NCI-H2029 treated with DMSO at 0.1 percent for 48 hours (cell line): ENCODE data around the gene FMR1NB.
A peak's percentile ranks its signal among the peaks of the same experiment; 100 is the strongest.

ENCODE experiments used
- DNase-seq: peaks from one replicate; lab custom pipeline; 2025; lab: John Stamatoyannopoulos, UW

The FMR1NB gene, protein sequence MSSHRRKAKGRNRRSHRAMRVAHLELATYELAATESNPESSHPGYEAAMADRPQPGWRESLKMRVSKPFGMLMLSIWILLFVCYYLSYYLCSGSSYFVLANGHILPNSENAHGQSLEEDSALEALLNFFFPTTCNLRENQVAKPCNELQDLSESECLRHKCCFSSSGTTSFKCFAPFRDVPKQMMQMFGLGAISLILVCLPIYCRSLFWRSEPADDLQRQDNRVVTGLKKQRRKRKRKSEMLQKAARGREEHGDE

DNA sequence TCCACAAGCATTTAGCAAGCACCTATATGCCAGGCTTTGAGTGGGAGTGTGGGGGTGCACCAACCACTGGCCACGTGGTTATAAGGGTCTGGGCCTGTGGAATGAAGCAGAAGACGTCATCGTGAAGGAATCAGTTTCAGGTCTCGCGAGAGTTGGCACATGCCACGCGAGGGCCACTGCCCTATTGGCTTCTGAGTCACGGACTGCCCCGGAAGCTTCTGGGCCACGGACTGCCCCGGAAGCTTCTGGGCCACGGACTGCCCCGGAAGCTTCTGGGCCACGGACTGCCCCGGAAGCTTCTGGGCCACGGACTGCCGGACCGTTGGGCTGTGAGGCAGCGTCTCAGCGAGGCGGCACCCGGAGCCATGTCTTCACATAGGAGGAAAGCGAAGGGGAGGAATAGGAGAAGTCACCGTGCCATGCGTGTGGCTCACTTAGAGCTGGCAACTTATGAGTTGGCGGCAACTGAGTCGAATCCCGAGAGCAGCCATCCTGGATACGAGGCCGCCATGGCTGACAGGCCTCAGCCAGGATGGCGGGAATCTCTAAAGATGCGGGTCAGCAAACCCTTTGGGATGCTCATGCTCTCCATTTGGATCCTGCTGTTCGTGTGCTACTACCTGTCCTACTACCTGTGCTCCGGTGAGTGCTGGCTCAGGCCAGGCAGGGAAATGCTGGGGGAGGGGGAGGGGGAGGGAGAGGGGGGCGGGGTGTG is at the start of gene FMR1NB:
Gene FMR1NB, plus strand, starts transcription at position 300 of the 715 bp plus-strand sequence. Its CDS starts 66 bp downstream, at position 366.
- no peak for DNase-seq

DNA sequence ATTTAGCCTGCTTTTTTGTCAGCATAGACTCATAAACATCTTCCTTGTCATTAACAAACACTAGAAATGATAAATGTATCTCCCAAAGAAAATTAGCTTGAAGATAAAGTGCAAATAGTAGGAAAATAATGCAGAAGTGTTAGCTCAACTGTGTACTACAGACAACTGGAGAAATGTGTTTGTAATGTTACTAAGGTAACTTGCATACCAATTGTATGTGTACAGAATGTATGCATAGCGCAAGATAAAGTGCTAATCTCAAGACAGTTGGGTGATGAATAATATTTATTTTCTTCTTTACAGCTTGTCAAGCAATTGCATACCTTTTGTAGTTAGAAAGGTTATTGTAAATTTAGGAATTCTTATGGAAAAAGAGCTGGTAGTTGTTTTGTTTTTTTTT is 47.3 kb upstream of the FMR1NB start:
- no peak for DNase-seq

DNA sequence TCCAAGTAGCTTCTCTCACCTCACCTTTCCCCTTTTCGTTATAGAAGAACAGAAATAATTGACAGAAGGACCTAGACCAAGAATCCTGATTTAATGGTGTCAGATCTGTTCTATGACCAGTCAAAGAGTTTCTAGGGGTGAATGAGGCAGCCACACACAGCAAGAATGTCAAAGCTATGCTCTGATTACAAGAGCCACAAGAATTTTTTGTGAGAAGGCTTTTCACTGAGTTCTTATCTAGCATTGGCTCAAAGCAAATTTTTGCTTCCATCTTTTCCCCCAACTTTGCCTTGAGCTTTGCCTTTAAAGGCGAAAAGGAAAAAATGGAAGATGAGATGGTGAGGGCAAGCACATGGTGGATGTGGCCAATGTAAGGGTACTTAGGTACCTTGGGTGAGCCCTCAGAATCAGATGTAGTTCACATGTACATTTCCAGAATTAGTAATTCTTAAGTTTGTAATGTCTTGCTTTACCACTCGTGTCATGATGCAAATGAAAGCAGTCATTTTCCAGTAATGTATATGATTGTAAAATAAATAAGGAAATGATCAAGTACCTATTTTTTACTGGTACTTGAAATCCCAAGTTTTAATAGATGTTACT is 45.9 kb upstream of the FMR1NB start:
- no peak for DNase-seq

DNA sequence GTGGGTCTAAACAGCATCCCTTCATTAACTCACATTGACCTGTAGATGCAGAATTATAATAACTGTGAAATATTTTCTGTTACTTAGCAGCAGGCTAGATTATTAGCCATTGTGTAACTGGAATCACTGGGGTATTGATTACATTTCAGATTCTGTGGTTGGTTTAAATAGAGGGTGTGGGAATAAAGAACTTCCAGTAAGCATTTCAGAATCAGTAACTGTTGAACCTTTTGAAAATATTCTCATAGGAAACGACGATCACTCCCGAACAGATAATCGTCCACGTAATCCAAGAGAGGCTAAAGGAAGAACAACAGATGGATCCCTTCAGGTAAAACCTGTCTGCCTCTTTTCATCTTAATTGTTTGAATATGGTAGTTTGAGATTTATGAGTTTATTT is 35.9 kb upstream of the FMR1NB start:
- DNase-seq = no peak

DNA sequence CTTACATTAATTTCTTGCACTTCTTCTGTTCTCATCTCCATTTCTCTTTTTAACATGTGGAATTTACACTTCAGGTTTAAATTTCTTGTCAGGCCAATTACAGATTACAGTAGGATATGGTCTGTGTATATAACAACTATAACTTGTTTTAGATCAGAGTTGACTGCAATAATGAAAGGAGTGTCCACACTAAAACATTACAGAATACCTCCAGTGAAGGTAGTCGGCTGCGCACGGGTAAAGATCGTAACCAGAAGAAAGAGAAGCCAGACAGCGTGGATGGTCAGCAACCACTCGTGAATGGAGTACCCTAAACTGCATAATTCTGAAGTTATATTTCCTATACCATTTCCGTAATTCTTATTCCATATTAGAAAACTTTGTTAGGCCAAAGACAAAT is 32.6 kb upstream of the FMR1NB start:
- DNase-seq = no peak

DNA sequence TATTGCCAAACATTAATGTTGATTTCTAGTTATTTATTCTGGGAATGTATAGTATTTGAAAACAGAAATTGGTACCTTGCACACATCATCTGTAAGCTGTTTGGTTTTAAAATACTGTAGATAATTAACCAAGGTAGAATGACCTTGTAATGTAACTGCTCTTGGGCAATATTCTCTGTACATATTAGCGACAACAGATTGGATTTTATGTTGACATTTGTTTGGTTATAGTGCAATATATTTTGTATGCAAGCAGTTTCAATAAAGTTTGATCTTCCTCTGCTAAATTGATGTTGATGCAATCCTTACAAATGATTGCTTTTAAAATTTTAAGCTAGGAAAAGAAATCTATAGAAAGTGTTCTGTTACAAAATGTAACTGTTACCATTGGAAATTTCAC is 30.8 kb upstream of the FMR1NB start:
- no peak for DNase-seq

DNA sequence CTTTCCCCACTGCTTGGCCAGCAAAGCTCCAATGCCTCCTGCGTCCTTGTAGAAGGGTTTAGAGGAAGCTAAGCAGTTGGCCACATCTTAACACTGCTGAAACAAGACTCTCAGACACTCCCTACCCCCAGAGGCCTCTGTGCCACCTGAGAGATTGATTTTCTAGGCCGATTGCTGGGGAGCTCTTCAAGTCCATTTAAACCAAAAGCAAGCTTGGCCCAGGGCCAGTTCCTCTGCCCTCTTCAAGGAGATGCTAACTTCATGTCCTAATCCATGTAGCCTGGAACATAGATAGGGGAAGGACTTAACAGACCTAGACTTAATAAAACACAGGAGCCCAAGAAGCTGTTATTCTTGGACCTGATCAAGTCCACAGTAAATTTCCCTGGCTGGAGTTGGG is 27.2 kb upstream of the FMR1NB start:
- DNase-seq = no peak

DNA sequence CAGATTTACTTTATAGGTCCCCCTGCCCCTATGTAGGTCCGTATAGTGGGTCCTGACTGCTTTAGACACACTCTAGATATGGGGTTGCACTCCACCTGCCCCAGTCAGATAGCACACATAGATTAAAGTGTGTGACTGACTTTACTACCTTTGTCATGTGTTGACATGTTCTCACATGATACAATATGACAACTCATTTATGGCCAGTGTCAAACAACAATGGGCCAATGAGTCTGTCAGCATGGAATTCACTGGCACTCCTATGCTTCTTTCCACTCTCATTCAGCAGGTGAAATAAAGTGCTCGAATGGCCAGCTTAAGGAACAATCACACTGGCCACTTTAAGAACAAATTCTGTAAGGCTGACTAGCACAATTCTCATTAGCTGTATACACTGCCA is 23.8 kb upstream of the FMR1NB start:
- no peak for DNase-seq

DNA sequence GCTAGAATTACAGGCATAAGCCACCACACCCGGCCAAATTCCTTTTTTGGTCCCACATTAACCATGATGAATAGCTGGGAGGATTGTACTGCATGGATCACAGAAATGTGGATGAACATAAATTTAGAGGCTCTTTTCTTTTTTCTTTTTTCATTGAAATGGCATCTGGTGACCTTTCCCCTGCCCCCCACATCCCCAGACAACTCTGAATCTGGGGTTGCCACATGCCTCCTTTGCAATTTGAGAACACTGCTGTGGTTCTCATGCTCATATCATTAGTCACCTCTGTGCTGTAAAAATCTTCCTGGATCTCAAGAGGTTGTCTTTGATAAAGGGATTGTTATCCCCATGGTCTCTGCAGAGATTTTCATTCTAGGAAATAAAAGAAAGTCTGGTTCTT is 22.8 kb upstream of the FMR1NB start:
- no peak for DNase-seq

DNA sequence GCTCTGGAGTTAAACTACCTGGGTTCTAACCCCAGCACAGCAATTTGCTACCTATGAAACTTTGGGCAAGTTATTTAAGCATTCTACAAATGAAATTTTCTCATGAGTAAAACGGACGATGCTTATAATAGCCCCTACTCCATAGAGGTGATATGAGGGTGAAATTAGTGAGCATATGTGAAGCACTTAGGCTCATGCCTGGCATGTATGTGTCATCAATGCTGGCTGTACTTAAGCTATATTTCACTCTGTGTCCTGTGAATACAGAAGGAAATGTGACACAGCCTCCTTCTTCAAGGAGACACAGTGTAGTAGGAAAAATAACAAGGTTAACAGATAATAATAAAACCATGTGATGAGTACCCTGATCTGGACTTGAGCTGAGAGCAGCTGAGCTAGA is 20.4 kb upstream of the FMR1NB start:
- DNase-seq = no peak

DNA sequence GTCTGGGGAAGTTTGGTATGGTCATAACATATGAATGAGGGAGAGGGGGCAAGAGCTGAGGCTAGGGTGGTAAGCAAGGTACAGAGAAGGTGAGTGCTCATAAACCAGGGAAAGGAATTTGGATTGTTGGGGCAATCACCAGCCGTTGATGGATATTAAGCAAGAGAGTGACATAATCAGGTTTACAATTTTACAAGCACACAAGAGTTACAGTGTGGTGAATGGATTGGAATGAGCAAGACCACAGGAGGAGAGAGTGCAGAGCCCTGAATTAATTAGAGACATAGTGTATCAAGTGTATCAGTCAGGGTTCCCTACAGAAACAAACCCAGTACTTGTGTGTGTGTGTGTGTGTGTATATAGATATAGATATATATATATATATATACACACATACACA is 18.7 kb upstream of the FMR1NB start:
- DNase-seq = no peak

DNA sequence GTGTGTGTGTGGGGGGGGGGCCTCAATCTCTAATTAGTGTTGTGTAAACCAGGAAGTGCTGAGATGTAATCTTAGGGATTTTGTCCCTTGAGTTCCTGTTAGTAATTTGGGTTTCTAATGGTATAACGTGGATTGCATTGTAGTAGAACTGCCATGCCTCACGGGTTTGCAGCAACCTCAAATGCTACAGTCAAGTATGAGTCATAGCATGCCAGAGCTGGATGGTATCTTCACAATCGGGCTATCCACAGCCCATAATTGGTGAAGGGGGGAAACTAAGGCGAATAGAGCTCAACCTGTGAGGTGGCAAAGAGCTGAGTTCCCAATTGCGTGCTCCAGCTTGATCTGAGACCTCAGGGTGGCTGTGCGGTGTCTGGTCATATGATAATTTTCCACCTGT is 2.2 kb upstream of the FMR1NB start:
- no peak for DNase-seq

DNA sequence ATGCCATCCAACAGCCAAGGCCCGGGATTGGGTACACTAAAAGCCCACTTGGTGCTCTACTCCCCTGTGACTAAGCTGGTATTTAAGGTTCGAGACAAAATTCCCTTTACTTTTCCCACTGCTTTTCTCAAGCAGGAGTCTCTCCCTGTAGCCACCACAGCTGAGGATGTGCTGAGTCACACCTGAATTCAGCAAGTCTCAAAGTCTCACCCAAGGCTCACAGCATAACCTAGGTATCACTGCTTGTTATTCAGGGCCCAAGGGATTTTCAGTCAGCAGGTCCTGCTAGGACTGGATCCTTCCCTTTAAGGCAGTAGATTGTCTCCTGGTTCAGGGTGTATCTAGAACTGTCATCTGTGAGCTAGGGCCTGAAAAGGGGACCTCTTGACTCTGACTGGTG is 39.2 kb downstream of the FMR1NB start:
- no peak for DNase-seq

DNA sequence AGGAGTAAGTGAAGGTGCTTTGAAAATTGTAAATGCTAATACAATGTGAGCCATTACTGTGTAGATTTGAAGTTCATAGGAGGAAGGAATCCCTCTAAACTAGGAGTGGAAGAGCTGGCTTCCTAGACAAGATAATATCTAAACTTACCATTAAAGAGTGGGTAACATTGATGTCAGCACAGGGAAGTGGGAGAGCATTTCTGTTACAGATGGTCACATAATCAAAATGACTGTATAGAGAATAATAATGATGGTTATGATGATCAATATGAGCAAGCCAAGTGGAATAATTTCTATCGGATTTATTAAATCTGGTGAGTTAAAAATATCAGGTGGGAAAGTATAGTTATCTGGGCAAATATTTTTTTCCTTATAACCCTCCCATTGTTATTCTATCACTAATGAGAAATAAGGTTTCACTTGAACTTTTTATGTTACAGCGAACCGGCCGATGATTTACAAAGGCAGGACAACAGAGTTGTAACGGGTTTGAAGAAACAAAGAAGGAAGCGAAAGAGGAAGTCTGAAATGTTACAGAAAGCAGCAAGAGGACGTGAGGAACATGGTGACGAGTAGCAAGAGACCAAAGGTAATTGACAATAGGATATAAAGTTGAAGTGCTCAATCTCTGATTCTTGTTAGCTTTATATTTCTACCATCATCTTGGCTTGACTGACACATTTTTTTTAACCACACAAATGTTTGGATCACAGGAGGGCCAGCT is 43.5 kb downstream of the FMR1NB start:
- no peak for DNase-seq

DNA sequence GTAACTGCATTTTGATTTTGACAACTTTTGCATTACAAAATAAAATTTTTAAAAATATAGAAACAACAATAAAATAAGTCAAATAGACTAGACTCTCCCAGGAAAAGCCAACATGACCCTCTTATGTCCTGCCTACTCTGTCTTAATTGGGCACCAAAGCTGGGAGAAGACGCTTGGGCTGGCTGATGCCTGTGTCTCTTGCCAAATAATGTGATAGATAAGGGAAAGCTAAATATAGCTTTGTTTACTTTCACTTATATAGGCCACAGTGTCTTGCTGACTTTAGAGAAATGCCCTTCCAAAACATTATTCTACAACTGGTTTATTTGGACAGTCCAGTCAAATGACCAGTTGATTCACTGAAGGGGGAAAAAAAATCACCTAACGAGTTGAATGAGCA is 54.2 kb downstream of the FMR1NB start:
- no peak for DNase-seq

DNA sequence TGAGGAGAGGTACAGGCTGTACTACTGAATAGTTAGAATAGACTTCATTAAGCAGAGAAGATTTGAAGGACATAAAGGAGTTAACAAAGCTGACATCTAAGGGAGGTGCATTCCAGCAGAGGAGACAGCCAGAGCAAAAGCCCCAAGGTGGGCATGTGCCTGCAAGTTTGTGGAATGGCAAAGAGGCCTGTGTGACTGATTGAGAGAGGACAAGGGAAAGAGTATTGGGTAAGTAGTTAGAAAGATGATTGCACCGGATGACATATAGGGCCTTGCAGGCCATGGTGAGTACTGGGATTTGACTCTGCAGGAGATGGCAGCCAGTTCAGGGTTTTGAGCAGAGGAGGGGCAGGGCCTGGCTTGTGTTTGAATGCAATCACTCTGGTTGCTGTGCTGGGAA is 55.9 kb downstream of the FMR1NB start:
- DNase-seq = no peak

DNA sequence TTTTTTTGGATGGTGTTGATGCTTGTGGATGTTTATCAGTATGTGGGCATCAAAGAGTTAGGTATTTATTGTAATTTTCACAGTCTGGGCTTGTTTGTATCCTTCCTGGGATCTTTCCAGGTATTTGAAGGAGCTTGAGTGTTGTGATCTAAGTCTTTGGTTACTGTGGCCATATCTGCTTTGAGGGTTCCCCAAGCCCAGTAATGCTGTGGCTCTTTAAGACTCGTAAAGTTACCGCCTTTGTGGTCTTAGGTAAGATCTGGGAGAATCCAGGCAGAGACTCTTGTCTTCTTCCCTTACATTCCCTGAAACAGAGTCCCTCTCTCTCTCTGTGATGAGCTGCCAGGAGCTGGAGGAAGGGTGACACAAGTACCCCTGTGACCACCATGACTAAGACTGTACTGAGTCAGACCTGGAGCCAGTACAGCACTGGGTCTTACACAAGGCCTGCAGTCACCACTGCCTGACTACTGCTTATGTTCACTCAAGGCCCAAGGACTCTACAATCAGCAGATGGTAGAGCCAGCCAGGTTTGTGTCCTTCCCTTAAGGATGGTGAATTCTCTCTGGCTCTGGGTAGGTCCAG is 62.2 kb downstream of the FMR1NB start:
- DNase-seq = no peak

DNA sequence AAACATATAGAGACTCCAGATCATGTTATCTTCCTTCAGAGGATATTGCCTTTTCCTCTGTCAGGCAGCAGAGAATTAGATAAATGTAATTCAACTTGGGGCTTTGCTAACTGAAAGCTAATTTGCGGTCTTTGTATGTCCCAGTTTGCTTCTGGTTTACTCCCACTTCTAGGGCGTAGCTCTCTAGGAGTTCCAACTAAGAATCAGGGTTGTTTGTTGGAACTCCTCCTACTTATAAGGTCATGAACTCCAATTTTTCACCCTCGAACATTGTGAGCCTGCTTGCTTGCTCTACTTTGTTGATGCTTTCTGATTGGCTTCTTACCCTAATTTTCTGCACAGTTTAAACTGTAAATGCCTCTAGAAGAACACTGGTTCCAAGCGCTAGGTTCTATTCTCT is 66.1 kb downstream of the FMR1NB start:
- no peak for DNase-seq

DNA sequence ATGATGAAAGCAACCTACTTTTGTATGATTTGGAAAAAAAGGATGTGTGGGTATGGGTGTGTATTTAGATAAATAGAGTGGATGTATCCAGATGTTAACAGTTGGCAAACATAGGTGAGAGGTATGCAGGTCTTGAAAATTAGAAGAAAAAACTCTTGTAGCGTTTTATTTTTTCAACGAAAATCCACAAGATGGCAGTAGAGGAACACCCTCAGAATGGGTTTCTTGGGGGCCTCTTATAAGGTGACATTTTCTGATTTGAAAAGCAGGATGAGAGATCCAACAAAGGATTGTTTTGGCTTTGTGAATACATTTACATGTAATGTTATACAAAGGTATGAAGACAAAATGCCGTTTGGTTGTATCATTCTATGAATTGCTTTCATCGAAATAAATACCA is 68.3 kb downstream of the FMR1NB start:
- peak; percentile 12 for DNase-seq

DNA sequence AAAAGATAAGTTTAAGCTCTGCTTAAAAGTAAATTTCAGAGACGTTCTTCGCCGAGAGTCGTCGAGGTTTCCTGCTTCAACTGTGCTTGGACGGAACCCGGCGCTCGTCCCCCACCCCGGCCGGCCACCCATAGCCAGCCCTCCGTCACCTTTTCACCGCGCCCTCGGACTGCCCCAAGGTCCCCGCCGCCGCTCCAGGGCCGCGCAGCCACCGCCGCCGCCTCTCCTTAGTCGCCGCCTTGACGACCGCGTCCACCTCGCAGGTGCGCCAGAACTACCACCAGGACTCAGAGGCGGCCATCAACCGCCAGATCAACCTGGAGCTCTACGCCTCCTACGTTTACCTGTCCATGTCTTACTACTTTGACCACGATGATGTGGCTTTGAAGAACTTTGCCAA is 70.8 kb downstream of the FMR1NB start:
- no peak for DNase-seq

DNA sequence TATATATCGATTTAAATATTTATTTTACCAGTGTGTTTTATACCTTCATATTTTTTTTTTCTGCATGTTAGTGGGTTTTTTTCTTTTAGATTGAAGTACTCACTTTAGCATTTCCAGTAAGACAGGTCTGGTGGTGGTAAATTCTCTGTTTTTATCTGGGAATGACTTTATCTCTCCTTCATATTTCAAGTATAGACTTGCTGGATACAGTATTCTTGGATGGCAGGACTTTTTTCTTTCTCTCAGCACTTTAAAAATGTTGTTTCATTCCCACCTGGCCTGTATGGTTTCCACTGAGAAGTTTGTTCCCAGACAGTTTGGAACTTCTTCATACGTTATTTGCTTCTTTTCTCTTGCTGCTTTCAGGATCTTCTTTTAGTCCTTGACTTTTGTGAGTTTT is 86.1 kb downstream of the FMR1NB start:
- no peak for DNase-seq

DNA sequence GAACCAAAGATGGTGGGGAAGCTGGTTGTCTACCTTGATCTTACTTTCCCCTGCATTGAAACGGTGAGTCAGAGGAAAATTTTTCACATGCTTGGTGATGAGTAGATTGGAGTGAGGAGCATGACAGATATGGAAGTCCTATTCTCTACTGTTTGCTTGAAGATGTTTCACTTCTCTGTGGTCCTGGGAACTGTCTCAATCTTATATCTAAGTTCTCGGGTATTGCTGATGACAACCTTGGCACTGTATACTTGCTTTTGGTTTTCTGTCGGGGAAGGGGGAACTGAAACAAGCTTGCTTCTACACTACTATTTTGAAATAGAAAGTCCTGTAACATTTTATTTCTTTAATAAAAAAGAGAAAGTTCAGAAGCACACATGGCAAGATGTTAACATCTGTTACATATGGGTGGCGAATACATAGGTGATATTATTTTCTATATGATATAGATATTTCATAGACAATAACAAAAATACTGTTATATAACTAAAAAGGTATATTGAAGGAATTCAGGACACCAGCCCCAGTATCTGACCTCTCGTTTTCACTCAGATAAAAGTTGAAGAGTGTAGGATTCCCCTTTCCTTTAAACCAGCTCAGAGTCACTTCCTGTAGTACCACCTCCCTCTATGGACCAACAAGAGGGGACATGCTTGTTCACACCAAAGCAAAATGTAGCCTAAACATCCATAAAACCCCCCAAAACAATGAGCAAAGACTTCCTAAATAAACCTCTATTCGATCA is 88.8 kb downstream of the FMR1NB start:
- DNase-seq = no peak
